Tibial nerve (tissue), 4 donors: ENCODE results near the gene FRY.

Experiments used
- EP300 ChIP-seq, 2 donors: sonication (generic); formaldehyde crosslinking; IDR thresholded peaks; one replicate each; pipeline ENCODE4 v1.6.1; 2017; ENCODE audit warnings: antibody characterized with exemption in 2 of 2, mild to moderate bottlenecking in 1 of 2
- POLR2A ChIP-seq, 2 donors: fragments of 450-650 bp; IDR thresholded peaks; one replicate each; pipeline ENCODE4 v1.6.1; 2017; ENCODE audit warnings: antibody characterized with exemption in 2 of 2, mild to moderate bottlenecking in 2 of 2, moderate library complexity in 2 of 2
- TF ChIP-seq, protein P1 (sequence below), 5 experiments: fragments of 200-600 bp in 3 of 5; fragments of 450-650 bp in 2 of 5; sonication (generic) in 3 of 5; IDR thresholded peaks; one replicate each; pipeline ENCODE4 v1.5.1; 2016 to 2019; ENCODE audit warnings: antibody characterized with exemption in 5 of 5, mild to moderate bottlenecking in 3 of 5, moderate library complexity in 2 of 5

DNA sequence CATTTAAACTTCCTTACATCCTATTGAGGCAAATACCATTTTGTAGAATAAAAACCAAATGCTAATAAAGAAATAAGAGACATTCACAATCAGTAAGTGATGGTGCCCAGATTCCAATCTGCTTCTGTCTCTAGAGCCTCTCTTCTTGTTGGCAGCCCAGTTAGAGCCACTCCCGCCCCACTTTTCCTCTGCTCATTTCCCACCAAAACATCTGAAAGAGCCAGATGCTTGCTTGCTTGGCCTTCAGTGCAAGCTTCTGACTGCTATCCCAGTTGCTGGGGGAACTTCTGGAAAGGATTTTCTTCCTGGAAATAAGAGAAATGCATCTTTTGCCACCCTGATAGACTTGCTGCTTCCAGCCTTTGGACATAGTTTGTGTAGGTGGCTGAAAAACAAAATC, 12.9 kb downstream of the FRY start:
- TF ChIP-seq, protein P1, sequence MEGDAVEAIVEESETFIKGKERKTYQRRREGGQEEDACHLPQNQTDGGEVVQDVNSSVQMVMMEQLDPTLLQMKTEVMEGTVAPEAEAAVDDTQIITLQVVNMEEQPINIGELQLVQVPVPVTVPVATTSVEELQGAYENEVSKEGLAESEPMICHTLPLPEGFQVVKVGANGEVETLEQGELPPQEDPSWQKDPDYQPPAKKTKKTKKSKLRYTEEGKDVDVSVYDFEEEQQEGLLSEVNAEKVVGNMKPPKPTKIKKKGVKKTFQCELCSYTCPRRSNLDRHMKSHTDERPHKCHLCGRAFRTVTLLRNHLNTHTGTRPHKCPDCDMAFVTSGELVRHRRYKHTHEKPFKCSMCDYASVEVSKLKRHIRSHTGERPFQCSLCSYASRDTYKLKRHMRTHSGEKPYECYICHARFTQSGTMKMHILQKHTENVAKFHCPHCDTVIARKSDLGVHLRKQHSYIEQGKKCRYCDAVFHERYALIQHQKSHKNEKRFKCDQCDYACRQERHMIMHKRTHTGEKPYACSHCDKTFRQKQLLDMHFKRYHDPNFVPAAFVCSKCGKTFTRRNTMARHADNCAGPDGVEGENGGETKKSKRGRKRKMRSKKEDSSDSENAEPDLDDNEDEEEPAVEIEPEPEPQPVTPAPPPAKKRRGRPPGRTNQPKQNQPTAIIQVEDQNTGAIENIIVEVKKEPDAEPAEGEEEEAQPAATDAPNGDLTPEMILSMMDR (IDR thresholded peaks at IDR 0.05), result no peak
- no peak for TF ChIP-seq POLR2A (IDR thresholded peaks at IDR 0.05)
- TF ChIP-seq EP300 (IDR thresholded peaks at IDR 0.05), result no peak
